HL-60/S4 treated with retinoic acid at 250 ng/mL for 4 days and 3 days (cell line): ENCODE data around the gene ITPK1.

Experiments
- in situ Hi-C: fragments of 300-500 bp; cut with MboI; formaldehyde crosslinking; loops from 2 replicates; pipeline ENCODE4 v1.7.0; 2022; ENCODE audit warnings: low sequenced_read_pairs

Gene ITPK1

DNA sequence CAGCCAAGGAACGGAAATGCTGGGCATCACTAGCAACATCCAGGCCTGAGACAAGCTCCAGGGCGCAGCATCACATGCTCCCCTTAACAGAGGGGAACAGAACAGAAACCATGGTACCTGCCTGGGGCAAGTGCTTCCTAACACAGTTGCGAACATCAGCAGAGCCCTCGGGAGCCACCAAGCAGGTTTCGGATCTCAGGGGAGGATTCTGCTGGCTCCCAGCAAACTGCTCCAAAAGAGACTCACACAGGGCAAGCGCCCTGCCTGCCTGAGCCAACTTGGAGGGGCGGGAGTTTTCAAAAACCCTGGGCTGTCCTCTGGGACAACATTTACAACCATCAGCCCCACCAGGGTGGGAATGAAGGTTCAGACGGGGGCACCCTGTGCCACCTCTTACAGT, 173.1 kb downstream of the ITPK1 start:
- in situ Hi-C loops = loop anchor here (10.0 kb wide), 1 partner anchor 202 kb away; no protein-coding TSS in a partner anchor

DNA sequence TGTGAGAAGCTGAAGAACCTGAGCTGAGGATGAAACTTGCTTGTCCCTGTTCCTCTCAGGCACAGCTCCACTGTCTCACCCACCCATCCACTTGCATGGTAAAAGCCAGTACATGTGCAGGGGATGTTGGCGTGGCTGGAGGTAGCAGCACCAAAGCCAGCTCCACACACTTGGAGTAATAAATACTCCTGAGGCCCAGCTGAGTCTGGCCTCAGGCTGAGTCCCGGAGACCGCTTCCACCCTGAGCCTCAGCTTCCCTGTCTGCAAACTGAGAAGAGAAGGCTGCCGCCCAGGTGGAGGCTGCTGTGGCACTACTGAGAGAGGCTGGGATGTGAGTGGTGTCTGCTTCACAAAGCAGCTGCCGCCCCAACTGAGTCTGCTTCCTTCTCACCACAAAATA, 173.6 kb downstream of the ITPK1 start:
- in situ Hi-C loops = loop anchor here (10.0 kb wide), 1 partner anchor 203 kb away; no protein-coding TSS in a partner anchor

DNA sequence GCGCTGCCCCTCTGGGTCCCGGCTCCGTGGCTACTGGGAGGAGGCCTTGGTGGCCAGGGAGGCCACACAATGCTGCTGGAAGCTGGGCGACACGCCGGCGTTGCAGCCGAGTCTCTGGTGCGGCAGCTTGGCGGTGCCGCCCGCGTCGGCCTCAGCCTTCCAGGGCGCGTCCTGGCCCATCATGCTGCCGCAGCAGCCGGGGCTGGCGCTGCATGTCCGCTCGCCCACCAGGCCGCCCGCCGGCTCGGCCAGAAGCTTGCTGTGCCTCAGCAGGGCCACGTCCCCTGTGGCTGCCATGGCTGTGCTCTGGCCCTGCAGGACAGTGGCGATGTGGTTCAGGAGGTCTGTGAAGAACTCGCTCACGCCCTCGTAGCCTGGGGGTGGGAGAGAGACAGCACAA, 174.2 kb downstream of the ITPK1 start:
- in situ Hi-C loops = loop anchor here (10.0 kb wide), 1 partner anchor 203 kb away; no protein-coding TSS in a partner anchor

DNA sequence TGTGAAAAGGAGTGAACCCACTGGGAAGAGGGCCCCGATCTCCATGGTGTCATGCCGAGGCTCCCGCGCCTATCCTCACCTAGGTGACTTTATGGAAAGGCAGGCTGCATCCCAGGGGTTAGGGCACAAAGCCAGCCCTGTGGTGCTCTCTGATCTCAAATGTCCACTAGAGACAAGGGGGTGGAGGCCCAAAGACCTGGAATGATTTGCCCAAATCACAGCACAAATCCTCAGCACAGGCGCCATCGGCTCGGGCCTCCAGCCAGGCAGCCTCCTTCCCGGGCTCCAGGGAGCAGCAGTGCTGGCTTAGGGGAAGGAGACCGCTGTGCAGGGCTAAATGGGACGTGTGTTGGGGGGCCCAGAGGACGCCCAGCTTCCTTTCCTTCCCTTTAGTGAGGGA, 175.2 kb downstream of the ITPK1 start:
- in situ Hi-C loops = loop anchor here (10.0 kb wide), 1 partner anchor 204 kb away; no protein-coding TSS in a partner anchor

DNA sequence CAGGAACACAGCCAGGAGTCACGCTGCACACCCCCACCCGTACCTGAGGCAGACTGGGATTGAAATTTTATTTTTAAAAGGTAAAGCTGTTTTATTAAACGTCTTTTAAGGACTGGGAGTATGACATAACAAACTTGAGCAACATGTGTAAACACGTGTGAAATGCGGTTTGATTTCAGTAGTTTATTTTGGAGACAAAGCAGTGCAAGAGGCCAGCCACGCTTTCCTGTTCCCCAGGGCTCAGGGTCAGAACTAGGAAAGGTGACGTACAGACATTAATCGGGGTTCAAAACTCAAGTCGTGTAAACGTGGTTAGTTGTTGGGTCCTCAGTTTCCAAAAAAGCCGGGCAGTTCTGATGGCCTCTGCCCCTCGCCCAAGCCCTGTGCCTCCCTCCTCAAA, 176.0 kb downstream of the ITPK1 start:
- in situ Hi-C loops = loop anchor here (10.0 kb wide), 1 partner anchor 205 kb away; no protein-coding TSS in a partner anchor

DNA sequence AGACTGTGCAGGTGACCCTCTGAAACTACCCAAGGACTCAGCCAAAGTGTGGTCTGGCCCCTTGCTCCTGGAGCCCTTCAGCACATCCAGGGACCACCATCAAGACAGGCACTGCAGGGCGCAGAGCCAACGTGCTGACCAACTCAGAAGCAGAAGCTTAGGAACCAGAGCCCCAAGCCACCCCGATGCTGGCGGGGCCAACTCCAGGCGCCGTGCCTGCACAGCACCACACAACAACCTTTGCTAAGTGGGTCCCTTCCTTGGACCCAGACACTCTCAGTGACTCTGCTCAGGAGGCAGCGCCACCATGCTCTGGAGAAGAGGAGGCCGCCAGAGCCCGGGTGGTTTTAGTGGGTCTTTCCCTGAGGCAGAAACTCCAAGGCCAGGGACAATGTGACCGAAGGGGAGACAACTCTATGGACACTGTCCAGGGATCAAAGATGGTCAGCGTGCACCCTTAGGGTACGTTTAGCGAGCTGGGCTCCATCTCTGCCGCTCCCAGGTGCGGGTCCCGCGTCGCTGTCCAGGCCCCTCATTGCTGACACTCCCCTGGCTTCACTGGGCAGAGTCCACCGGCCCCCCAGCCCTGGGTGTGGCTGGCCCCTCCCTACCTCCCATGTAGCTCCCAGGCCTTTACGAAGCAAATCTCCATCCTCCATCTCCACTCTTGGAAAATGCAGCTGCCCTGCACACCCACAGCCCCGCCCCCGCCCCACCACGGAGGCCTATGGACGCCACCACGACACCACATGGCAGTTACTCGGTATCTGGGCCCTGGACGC, 176.6 kb downstream of the ITPK1 start:
- in situ Hi-C loops = no loop called here

DNA sequence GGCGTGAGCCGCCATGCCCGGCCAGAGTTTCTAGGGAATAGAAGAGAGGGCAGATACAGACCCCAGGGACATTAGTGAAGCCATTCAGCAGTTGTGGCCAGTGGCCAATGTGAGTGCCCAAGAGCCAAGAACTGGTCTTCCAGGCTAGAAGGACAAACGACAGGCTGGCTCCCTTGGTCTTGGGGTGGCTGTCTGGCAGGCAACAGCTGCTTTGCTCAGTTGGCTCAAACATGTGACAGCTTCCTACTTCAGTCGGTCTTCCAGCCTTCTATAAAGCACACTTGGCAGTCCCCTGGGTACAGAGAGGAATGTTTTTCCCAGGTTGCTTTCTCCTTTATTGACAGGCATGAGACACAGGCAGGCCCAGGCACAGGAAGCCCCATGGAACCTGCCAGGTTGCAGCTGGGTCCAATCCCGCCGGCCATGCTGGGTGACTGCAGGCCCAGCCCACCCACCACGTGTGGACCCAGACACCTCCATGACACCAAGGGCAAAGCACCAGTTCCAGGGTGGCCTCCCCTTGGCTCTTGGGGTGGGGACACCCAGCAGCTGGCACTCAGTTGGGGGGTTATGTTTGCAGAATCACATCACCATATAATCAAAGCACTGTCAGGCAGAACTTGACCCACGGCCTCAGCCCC, 177.4 kb downstream of the ITPK1 start:
- in situ Hi-C loops = no loop called here

DNA sequence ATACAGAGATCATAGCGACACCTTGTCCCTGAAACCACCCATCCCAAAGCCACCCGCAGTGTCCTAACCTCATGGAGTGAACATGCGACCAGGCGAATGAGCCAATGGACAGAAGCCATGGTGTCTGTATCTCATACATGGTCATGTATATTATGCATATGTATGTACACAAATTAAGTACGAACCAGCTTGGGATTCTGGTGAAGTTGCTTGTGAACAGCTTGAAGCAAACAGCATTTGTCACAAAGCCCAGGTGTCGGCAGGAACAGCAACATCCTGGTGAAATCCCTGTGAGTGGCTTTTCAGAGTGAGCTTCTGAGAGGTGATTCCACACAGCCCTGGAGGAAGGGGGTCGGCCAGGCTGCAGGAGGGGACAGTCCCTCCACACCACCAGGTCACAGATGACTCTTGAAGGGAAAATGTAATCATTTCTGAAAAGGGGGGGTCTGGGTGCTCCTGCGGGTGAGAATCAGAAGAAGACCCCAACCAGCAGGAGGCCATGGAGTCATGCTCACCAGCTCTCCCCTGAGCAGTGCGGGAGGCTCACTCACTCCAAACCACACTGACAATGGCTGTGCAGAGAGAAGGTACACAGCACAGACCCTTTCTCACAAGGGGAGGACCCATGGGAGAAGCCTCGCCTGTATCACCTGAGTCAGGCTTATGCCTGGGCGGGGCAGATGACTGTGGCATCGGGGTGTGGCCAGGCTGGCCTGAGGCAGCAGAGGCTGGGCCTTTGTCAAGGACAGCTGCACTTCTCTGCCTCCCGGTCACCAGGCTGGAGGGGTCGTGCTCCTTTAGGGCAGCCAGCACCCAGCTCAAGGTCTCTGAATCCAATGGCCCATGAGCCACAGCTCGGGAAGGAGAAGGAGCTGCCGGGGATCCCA, 178.4 kb downstream of the ITPK1 start:
- in situ Hi-C loops = no loop called here

DNA sequence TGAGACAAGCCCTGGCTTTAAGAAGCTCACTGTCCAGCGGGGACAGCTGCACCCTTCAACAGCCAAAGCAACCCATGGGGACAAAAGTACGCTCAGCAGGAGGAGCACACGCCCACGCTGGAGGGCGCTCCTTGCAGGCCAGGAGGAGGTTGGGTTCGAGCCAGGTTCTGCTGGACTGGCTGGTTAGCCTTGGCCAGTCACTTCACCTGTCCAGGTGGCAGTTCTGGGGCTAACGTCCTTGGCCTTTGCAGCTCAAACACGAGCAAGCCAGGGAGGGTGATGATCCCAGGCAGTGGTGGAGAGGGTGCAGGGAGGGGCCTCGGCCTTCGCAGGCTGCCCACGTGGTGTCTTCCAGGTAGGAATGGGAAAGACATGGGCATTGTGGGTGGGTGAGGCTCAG, 179.6 kb downstream of the ITPK1 start:
- in situ Hi-C loops = no loop called here

DNA sequence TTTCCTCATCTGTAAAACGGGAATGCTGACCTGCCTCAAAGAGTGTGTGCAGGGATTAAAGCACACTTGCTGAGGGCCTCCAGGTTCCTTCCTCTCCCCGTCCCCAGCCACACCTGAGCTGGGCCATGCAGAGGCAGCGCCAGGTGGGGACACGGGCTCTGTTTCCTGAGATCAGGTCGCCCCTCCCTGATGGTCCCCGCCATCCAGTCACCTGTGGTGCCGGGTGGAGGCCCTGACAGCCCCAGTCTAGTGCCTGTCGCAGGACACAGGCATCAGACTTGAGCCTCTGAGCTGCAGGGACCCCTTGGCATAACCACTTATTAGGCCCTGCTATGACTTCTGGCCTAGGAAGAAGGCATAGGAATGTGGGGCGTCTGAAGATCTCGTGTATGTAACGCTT, 180.3 kb downstream of the ITPK1 start:
- in situ Hi-C loops = no loop called here

DNA sequence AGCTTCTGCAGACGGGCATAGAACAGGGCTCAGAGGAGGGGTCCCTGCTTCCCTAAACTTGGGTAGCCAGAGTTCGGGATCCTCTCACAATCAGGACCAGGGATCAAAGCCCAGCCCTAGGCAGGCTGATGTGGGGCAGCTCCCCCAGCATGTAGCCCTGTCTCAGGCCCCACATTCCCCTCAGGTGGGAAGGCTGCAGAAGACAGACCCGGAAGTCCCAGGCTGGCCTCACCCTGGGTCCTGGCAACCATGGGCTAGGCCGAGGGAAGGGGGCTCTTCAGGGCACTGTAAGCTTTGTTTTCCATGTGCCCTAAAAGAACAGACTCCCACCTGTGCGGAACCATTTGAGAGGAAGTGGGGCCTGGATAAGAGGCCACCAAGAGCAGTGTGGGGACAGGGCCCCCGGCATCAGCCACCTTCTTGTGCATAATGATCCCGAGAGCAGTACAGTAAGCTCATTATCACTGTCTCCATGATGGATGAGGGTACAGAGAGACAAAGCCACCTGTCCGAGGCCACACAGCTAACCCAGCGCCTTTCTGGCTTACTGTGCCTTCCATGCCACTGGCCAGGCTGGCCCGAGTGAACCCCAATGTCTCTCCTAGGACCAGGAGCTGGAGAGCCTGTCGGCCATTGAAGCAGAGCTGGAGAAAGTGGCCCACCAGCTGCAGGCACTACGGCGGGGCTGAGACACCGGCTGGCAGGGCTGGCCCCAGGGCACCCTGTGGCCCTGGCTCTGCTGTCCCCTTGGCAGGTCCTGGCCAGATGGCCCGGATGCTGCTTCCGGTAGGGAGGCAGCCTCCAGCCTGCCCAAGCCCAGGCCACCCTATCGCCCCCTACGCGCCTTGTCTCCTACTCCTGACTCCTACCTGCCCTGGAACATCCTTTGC, 181.3 kb downstream of the ITPK1 start:
- in situ Hi-C loops = no loop called here

DNA sequence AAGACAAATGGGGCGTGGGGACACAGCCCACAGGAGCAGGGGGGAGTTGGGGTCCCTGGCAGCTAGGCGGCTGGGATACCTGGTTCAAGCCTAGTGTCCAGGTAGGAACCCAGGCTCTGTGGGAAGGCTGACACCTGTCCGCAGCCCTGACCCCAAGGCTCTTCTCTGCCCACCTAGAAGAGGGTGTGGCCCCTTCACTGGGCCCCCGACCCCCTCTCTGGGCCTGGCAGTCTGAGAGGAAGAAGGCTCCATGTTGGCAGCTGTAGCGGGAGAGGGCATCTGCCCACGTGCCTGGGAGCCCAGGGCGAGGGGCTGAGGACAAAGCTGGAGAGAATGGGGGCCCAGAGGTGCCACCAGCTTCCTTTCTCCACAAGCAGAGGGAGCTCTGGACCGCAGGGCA, 182.2 kb downstream of the ITPK1 start:
- in situ Hi-C loops = no loop called here

DNA sequence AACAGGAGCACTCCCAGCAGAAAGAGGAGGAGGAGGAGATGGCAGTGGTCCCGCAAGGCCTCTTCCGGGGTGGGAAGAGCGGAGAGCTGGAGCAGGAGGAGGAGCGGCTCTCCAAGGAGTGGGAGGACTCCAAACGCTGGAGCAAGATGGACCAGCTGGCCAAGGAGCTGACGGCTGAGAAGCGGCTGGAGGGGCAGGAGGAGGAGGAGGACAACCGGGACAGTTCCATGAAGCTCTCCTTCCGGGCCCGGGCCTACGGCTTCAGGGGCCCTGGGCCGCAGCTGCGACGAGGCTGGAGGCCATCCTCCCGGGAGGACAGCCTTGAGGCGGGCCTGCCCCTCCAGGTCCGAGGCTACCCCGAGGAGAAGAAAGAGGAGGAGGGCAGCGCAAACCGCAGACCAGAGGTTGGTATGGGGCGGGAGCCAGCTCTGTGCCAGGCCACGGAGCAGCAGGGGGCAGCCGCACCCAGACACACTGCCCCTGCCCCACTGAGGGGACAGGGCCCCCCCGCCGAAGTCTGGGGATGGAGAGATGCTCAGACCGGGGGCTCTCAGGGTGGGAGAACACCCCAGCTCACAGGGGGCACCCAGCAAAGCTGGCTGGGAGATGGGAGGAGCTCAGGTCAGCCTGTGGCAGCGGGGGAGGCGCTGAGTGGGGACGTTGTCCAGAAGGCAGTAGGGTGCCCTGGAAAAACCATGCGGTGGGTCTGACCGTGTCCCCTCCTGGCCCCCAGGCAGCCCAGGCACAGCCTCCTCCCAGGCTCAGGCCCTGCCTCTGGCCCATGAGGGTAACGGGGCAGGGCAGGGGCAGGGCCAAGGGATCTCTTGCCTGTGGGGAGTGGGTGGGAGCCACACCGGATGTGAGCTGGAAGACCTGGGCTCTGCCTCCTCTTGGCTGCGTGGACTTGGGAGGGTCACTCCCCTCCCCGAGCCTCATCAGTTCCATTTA, 183.0 kb downstream of the ITPK1 start:
- in situ Hi-C loops = no loop called here

DNA sequence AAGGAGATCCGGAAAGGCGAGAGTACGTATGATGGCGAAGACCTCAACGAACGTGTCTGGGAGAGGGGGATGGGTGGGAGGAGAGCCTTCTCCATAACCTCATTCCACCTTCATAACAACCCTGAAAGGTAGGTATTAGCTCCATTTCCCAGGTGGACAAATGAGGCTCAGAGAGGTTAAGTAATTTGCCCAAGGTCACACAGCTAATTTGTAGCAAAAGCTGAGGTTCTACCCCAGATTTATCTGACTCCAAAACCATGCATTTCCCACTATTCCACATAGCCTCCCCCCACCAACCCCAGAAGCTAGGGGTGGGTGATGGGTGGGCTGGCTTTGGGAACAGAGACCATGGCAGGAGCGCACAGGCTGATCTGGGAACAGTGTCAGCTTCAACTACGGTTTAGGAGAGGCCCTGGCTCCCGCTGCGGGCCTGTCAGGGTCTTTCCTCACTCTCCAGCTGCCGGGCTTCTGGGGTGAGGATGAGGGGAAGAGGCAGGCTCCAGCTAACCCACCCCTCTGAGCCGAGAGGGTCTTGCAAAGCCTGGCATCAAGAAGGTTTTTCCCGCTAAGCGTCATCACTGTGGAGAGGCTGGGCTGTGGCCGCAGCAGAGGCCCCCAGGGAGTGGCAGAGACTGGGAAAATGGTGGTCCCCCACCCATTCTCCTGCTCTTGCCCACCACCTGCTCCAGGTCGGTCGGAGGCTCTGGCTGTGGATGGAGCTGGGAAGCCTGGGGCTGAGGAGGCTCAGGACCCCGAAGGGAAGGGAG, 183.9 kb downstream of the ITPK1 start:
- in situ Hi-C loops = no loop called here

DNA sequence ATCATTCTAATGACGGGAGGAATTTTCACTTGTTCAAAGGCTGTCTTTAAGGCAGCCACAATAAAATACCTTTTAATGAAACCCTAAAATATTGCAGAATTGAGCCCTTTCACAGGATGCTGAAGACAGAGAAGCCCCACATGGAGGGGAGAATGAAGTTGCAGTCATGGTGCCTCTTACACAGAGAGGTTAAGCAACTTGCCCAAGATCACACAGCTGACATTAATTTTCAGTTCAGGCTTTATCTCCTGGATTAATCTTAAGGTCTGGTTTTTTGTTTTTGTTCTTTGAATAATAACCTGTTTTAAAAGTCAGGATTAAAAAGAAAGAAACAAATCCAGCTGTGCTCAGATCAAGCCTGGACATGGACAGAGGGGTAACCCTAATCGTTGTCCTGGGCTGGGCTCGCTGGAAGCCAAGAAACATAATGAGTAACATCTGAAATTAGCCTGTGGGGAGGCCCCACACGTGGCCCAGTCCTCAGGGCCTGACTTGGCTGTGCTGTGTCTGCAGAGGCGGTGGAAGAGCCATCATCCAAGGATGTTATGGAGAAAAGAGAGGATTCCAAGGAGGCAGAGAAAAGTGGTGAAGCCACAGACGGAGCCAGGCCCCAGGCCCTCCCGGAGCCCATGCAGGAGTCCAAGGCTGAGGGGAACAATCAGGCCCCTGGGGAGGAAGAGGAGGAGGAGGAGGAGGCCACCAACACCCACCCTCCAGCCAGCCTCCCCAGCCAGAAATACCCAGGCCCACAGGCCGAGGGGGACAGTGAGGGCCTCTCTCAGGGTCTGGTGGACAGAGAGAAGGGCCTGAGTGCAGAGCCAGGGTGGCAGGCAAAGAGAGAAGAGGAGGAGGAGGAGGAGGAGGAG, 184.8 kb downstream of the ITPK1 start:
- in situ Hi-C loops = no loop called here

DNA sequence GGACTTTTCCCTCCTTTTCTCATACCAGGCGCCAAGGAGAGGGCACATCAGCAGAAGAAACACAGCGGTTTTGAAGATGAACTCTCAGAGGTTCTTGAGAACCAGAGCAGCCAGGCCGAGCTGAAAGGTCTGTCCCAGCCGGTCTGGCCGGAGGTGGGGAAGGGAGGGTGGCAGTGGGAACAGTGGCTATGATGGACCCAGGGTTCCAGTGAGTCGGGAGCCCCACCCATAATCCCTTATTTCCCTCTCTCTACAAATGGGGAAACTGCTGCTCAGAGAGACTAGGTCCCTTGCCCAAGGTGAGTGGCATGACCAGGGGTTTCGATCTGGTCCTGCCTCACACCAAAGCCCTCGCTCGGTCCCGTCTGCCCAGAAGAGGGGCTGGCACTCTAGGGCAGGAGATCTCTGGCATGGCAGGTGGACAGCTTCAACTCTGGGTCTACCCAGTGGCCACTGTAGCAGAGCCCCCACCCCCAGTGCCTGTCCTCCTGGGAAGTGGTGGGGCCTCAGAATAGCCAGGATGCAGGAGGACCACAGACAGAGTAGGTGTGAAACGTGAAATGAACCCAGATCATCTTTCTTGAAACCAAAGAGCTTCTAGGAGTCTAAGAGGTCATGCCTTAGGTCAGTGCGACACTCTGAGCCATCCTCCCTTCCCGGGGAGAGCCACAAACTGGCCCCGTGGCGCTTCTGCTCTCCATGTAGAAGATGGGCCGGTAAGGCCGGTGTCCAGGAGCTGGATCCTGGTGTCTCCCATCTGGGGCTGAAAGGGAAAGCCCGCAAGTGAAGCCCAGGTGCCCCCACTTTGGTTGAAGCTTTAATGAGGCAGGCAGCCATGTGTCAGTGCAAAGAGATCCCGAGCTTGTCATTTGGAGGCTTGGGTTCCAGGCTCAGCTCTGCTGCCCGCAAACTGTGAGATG, 185.8 kb downstream of the ITPK1 start:
- in situ Hi-C loops = no loop called here
